ENCODE measurements around the gene LYPLAL1.

DNA sequence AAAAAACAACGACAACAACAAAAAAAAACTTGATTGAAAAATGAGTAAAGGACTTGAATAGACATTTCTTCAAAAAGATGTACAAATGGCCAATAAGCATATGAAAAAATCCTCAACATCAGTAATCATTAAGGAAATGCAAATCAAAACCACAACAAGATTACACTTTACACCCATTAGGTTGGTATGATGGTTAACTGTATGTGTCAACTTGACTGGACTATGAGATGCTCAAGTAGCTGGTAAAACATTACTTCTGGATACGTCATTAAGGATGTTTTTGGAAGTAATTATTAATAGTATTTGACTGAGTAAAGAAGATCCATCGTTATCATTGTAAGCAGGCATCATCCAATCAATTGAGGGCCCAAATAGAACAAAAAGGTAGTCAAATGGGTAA is 34.9 kb upstream of the LYPLAL1 start:
- TF ChIP-seq, protein P1, sequence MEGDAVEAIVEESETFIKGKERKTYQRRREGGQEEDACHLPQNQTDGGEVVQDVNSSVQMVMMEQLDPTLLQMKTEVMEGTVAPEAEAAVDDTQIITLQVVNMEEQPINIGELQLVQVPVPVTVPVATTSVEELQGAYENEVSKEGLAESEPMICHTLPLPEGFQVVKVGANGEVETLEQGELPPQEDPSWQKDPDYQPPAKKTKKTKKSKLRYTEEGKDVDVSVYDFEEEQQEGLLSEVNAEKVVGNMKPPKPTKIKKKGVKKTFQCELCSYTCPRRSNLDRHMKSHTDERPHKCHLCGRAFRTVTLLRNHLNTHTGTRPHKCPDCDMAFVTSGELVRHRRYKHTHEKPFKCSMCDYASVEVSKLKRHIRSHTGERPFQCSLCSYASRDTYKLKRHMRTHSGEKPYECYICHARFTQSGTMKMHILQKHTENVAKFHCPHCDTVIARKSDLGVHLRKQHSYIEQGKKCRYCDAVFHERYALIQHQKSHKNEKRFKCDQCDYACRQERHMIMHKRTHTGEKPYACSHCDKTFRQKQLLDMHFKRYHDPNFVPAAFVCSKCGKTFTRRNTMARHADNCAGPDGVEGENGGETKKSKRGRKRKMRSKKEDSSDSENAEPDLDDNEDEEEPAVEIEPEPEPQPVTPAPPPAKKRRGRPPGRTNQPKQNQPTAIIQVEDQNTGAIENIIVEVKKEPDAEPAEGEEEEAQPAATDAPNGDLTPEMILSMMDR (IDR thresholded peaks at IDR 0.05): no peak
- TF ChIP-seq POLR2A (IDR thresholded peaks at IDR 0.05): no peak

Measured in thyroid gland (tissue), 4 donors.